ENCODE data around the gene SAFB. TPM values are rescaled to one million over a fixed set of nuclear protein-coding genes. Genes with fewer than 3 reads are reported as not detected.

Gene SAFB
- total RNA-seq, 1 experiment from 2014 or later = 63.9 TPM

DNA sequence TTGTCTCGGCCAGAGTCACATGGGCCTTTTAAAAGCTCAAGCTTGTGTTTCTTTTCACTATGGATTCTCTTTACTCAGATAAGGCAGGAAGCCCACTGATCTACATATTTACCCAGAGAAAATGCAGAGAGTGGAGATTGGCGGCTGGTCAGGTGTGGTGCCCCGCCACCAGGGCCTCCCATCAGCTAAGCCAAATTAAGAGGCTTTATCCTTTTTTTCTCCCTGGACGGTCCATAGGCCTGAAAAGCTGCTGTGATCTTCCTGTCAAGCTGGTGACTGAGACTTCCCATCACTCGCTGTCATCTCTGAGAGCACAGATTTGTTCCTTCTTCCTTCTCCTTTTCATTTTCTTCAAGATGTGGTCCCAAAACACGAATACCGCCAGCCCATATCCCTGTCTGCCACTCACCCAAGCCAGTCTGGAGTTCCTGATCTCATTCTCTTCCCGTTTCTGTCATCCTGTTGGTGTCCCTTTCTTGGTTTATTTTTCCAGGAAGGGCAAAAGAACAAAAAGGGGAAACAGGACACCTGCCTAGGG lies 1.9 kb downstream of the SAFB start:
- no peak for DNase-seq (ENCODE audit: low read depth)

DNA sequence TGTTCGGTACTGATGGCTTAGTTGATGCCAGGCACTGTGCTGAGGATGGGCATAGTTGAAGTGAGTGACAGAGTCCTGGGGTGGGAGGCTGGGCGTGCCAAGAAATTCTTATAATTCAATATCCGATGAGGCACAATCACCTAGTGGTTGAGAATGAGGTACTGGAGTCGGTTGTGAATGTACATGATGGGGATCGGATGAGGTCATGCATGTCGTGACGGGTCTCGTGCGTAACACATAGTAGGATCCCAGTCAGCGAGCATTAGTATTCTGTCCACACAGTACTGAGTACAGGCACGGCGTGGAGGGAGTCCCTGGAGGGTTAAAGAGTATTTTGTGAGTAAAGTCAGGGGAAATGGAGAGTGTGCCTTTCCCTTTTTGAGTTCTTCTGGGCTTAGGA lies 2.8 kb downstream of the SAFB start:
- DNase-seq (ENCODE audit: low read depth) = no peak

DNA sequence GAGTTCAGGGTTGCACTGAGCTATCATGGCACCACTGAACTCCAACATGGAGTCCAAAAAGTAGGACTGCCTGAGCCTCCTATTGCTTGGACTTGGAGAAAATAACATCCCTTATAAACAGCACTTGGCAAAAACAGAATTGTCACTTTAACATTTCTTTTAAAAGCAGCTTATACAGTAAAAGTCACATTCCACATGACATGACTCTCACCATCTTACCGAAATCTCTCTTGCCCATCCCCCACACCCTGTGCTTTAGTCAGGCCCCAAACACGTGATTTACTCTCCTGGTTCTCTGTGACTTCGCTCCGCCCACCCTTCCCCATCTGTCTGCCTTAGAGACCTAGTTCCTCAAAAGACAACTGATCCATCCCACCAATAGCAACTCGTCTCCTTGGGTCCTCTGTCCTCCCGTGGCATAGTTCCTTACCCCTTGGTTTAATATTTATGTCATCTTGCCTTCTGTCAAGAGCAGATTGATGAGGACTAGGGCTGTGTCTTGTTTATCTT lies 4.6 kb downstream of the SAFB start:
- DNase-seq (ENCODE audit: low read depth) = no peak

- no peak for DNase-seq (ENCODE audit: low read depth)
These were observed 5.6 kb downstream of the SAFB start for GRCh38 chr19:5628461-5628860.

DNA sequence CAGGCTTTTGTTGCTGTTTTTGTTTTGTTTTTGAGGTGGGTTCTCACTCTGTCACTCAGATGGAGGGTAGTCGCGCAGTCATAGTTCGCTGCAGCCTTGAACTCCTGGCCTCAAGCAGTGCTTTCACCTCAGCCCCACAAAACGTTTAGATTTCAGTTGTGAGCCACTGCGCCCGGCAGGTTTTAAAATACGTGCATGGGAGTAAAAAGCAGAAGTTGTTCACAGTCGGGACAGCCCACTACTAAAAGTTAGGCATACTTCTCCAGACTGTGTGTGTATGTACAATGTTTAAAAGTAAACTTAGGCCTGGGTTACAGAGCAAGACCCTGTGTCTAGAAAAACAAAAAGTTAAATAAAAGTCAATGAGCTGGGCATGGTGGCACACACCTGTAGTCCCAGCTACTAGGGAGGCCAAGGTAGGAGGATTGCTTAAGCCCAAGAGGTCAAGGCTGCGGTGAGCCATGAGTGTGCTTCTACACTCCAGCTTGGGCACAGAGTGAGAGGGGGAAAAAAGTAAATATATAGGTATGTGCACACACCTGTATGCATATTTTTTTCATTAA lies 6.1 kb downstream of the SAFB start:
- DNase-seq (ENCODE audit: low read depth) = no peak

- no peak for DNase-seq (ENCODE audit: low read depth)
These were observed 8.8 kb downstream of the SAFB start for GRCh38 chr19:5631567-5632240.

- DNase-seq (ENCODE audit: low read depth) = no peak
These were observed 9.3 kb downstream of the SAFB start for GRCh38 chr19:5632241-5632612.

GRCh38 chr19:5632657-5633056 lies 9.8 kb downstream of the SAFB start:
- DNase-seq (ENCODE audit: low read depth) = no peak

- DNase-seq (ENCODE audit: low read depth) = no peak
These were observed 12.5 kb downstream of the SAFB start for GRCh38 chr19:5635427-5635826.

DNA sequence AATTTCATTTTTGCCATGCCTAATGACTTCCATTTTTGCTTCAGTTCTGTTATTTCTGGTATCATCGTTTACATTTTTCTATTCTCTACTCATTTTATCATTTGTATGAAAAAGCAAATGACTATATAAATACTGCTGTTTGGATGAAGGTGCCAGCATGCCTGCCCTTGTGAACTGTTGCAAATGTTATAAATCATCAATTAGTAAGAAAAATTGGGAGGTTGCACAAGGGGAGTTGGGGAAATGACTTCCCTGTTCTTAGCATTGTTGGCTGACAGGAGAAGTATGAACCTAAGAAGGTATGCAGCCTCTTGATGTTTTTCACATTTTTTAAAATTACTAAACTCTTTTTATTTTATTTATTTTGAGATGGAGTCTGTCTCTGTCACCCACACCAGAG lies 15.1 kb downstream of the SAFB start:
- no peak for DNase-seq (ENCODE audit: low read depth)

- DNase-seq (ENCODE audit: low read depth) = no peak
These were observed 18.3 kb downstream of the SAFB start for GRCh38 chr19:5641171-5641570.

- no peak for DNase-seq (ENCODE audit: low read depth)
These were observed 19.3 kb downstream of the SAFB start for GRCh38 chr19:5642204-5642603.

DNA sequence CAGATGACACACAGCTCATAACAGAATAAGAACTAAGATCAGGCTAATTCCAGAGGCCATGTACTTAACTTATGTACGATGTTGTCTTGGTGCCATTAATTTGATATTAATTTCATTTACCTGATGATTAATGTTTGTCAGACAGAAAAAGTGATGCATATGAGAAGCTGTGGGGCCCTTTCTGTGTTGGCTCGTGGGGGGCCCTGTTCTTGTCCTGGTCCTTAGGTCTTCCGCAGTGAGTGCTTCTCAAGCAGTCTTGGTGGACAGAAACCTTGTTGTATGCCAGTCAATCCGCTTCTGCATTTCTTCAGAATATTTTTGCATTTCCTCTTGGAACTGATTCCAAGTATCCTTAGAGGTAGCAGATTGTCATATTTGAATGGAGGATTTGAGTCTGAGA lies 20.2 kb downstream of the SAFB start:
- no peak for DNase-seq (ENCODE audit: low read depth)

DNA sequence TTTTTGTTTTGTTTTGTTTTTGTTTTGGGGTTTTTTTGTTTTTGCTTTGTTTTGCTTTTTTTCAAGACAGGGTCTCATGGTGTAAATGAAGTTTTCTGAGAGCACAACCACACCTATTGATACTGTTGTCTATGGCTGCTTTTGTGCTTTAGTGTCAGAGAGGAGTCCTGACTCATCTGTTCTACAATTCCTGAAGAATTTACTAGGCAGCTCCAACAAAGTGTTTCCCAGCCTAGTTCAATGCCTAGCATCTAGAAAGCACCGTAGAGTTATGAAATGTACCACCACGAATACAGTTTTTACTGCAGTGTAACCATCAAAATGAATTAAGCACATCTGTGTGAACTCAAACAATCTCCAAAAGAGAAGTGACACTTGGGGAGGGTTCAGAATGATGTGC lies 21.2 kb downstream of the SAFB start:
- no peak for DNase-seq (ENCODE audit: low read depth)

DNA sequence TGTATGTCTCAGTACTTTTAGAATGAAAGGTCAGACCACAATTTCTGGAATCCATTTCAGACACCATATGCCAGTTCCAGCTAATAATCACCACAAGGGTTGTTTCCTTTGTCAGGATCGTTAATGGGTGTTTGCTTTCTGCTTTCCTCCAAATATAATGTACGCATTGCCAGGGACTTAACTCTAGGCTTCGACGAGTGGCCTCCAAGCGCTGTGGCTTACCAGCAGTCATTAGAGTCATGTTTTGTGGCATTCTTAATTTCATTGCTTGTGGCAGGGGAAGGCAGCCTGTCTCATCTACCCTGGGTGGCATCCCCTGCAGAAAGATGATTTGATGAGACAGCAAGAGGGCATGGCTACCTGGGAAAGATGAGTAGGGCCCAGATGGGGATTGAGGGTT lies 22.5 kb downstream of the SAFB start:
- no peak for DNase-seq (ENCODE audit: low read depth)

DNA sequence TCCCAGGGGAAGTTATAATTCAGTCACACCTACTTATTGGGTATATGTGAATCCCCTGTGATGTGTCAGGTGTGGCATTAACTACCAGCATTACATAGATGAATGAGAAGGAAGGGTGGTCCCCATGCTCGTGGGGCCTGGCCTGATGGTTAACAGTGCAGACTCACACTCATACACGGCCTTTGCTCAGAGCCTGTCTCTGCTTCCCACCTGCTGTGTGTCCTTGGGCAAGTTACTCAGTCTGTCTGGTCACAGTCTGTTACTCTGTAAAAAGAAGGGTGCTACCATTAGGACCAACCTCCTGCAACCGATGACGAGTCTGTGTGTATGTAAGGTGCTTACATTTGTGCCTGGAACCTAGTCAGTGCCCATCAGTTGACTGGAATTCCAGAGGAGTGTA lies 23.8 kb downstream of the SAFB start:
- no peak for DNase-seq (ENCODE audit: low read depth)

- DNase-seq (ENCODE audit: low read depth) = no peak
These were observed 25.6 kb downstream of the SAFB start for GRCh38 chr19:5648464-5648863.

DNA sequence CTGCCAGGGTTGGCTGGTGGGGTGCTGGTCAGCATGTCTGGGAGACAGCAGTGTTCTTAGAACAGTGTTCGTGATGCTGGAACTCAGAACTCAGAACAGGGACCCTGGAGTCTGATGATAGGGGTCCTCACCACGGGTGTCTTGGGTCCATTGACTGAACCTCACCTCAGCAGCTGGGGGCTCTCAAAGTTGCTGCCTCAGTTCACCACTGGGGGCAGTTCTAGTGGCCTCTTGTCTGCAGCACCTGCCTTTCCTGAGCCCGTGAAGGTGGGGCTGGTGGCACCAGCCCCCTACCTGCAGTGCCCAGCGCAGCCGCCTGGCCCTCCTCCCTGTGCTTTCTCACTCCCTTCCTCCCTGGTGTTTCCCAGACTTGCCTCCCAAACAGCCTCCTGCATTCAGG lies 28.5 kb downstream of the SAFB start:
- DNase-seq (ENCODE audit: low read depth) = no peak

GRCh38 chr19:5652261-5652660 lies 29.4 kb downstream of the SAFB start:
- DNase-seq (ENCODE audit: low read depth) = no peak

DNA sequence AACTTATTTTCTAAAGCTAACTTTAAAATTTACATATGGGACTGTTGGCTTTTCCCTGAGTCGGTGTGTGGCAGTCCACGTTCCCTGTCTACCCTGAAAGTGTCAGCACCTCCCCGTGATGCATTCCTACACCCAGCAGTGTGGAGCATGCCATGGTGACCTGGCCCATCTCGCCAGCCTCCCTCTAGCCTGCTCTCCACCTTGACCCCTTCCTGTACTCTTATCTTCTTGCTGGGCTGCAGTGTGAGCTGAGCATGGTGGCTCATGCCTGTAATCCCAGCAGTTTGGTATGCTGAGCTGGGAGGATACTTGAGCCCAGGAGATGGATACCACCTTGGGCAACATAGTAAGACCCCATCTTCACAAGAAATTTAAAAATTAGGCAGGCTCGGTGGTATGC lies 32.0 kb downstream of the SAFB start:
- DNase-seq (ENCODE audit: low read depth) = no peak

- no peak for DNase-seq (ENCODE audit: low read depth)
These were observed 32.5 kb downstream of the SAFB start for GRCh38 chr19:5655412-5655811.

DNA sequence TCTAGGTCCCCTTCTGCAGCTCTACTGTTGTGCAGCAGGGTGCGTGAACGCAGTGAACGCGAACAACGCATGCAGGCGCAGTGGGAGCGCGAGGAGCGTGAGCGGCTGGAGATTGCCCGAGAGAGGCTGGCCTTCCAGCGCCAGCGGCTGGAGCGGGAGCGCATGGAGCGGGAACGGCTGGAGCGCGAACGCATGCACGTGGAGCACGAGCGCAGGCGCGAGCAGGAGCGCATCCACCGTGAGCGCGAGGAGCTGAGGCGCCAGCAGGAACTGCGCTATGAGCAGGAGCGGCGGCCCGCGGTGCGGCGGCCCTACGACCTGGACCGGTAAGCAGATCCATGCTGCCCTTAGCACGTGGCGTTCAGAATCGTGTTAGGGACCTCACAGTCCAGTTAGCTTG lies 38.6 kb downstream of the SAFB start:
- DNase-seq (ENCODE audit: low read depth) = no peak

DNA sequence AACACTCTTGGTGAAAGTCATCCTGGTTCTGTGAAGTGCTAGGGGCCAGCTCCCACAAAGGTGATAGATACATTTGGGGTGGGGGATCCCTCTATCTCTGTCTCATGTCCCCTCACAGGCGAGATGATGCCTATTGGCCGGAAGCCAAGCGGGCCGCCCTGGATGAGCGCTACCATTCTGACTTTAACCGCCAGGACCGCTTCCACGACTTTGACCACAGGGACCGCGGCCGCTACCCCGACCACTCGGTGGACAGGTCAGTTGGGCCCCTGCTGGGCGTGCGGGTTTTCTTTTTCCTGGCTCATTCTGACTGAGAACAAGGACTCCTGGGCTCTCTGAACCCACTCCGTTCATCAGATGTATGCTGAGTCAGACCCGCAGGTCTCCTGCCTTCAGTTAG lies 41.0 kb downstream of the SAFB start:
- no peak for DNase-seq (ENCODE audit: low read depth)

All from HT1080 (cell line).